SIG-M5 (cell line): ENCODE measurements around the gene IGFBP4.

ENCODE experiments used
- DNase-seq: peaks from one replicate; lab custom pipeline; 2025; lab: John Stamatoyannopoulos, UW

IGFBP4 gene

GRCh38 chr17:40456396-40456951, 13.2 kb downstream of the IGFBP4 start:
- DNase-seq = no peak

- no peak for DNase-seq
Observed at GRCh38 chr17:40457369-40457768, 14.1 kb downstream of the IGFBP4 start.

- DNase-seq = no peak
Observed at GRCh38 chr17:40457964-40458791, 14.9 kb downstream of the IGFBP4 start.

GRCh38 chr17:40458851-40459482, 15.7 kb downstream of the IGFBP4 start:
- no peak for DNase-seq

DNA sequence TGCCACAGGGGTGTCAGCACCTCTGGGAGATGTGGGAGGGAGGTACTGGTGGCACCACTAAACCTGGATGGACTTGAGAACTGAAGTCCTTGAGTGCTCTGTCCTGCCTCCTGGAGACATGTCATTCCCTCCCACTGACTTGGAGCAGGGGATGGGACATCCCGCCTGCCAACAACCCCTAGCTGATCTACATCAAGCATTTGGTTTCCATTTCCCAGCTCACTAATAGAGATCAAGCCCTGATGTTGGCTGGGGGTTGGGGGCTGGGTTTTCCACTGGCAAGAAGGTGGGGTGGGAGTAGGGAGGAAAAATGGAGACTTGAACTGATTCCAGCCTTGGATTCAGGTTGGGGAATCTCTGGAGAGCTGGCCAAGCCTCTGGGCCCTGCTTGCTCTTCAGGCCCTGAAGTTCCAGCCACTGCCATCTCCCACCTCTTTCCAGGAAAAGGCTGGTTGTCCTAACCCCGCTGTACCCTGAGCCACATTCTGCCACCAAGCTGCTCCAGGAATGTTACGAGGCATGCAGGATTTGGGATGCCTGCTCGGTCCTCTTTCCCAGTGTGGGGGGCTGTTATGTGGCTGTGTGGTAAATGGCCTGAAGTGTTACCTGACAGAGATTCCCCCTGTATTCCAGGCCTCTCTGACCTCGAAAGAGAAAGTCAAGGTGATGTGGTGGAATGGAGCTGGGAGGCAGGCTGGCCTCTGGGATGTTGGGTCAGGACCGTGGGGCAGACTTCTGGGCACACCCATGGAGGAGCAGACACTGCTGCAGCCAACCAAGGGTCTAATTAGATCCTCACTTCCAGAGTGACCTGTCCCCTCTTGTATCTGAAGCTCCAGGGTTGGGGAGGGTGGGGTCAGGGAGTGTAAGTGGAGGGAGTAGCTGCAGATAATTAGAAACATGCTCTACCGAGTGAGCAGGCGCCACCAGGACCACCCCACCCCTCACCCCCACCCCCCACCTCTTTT, 16.7 kb downstream of the IGFBP4 start:
- DNase-seq = no peak

GRCh38 chr17:40460604-40460967, 17.3 kb downstream of the IGFBP4 start:
- no peak for DNase-seq

DNA sequence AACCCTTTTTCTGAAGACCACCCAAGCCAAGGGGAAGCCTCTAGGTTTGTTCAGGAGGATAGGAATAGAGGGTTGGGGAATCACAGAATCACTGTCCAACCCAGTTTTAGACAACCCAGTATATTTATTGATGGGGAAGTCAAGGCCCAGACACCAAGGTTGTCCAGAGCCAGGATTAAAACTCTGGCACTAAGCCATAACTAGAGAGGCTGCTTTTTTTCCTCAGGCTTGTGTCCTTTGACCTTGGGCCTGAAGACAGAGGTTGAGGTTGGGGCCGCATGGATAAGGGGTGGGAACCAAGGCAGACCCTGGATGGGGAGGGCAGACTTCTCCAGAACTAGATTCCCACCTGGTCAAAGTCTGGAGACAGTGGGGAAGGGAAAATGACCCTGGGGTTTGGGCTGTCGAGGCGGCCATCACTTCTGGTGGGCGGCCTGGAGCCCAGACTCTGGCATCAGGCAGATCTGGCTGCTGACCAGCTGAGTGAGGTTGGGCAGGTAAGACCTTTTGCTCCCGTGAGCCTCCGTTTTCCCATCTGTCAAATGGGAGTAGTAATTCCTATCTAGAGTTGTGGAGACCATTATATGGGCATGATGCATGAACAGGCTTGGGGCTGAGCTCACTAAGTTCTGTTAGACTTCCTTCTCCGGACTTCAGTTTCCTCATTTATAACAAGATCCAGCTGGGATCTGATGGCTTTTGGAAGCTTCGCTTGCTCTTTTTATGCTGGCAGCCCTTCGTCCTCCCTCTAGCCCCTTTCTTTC, 17.9 kb downstream of the IGFBP4 start:
- DNase-seq = no peak

DNA sequence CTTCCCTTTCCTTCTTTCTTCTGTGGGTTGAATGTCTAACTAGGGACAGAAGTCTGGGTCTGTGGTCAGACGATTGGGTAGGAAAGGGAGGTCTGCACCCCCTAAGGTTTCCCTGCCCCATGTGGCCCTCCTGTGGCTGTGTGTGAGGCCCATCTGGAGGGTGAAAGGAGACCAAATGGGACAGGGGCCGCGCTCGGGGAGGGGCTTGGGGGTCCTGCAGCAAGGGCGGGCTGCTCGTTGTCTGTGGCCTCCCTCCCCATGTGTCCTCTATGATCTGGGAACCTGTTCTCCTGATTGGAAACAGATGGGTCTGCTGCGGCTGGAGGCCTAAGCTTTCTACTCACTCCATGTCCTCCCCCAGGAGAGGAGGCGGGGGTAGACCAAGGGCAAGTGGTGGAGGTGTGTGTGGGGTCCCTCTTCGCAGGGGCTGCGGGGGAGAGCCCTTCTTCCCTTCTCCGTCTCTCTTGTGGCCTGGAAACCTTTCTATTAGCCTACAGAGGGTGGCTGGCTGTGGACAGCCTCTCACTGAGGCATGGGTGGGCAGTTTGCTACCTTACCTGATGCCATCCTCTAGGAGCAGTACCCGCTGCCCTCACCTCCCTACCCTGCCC, 18.6 kb downstream of the IGFBP4 start:
- DNase-seq = no peak

GRCh38 chr17:40462343-40463121, 19.3 kb downstream of the IGFBP4 start:
- no peak for DNase-seq

GRCh38 chr17:40463122-40463550, 19.9 kb downstream of the IGFBP4 start:
- DNase-seq = no peak

DNA sequence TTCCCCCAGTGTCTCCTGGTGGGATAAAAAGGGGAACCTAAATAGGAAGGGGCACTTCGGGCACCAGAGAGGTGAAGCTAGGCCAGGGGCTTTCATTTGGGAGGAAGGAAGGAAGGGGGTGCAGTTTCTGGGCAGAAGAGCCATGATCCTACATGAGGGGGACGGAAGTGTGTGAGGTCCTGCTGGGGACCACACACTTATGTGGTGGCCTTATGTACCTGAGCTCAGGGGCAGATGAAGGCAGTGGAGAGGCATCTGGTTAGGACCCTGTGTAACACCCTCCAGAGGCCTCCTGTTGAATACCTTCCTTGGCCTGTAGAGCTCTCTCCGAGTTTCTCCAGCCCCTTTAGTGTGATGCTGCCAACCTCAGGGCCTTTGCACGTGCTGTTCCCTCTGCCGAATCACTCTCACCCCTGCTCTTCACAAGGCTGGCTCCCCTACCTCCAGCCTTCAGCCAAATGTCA, 21.2 kb downstream of the IGFBP4 start:
- DNase-seq = no peak

- no peak for DNase-seq
Observed at GRCh38 chr17:40466298-40466971, 23.2 kb downstream of the IGFBP4 start.

DNA sequence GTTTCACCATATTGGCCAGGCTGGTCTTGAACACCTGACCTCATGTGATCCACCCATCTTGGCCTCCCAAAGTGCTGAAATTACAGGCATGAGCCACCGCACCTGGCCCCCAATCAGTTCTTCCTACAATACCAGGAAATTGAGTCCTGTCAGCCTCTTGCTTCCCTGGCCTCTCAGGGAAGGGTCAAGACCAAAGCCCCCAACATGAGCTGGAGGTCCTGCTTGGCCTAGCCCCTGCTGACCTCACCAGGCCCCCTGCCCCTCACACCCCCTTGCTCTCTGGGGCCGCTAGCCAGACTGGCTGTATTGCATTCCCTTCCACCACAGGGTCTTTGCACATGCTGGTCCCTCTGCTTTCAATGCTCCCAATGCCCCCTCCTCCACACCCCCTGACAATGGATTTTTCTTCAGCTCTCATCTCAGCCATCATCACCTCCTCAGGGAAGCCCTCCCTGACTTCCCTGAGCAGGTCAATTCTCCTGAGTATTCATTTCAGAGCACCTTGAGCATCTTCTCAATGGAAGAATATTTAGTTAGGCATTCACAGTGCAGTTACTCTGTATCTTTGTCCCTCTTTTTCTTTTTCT, 24.1 kb downstream of the IGFBP4 start:
- DNase-seq = no peak

- no peak for DNase-seq
Observed at GRCh38 chr17:40468560-40468959, 25.3 kb downstream of the IGFBP4 start.

DNA sequence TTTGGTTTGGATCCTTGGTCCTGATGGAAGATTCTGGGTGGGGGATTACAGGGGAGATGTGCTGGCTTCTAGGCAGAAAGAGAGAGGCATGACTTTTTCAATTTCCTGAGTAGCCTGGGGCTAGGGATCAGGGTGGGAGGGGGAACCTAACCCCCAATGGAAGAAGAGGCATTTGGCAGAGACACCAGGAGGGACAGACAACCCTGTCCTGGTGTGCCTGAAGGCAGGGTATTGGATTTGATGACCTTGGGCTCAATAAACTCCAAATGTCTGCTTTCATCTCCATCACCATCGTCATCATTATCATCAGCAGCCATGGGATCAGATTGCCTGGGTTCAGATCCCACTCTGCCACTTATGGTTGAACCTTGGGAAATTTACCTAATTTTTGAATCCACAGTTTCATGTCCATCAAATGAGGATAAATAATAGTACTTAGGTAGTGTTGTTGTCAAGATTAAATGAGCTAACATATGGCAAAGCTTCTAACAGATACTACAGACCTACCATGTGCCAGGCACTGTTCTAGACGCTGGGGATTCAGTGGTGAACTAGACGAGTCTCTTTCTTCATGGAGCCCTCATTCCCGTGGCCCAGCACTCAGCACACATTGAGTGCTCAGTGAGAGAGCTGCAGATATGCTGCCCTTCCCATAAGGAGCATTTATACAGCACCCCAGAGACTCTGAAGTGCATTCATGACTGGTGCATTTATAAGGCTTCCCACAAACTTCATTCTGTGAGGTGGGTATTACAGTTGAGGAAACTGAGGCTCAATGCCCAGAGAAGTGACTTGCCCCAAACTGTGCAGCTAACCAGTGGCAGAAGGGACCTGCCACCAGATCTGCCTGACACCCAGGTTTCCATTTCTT, 26.8 kb downstream of the IGFBP4 start:
- no peak for DNase-seq

- no peak for DNase-seq
Observed at GRCh38 chr17:40470932-40471828, 27.9 kb downstream of the IGFBP4 start.
